T-helper 1 cell (primary cell): ENCODE results near the gene CSNK1D.

Experiments used
- DNase-seq, 5 donors: peaks; one replicate each; pipeline ENCODE4 v3.0.0-alpha.2; 2012 to 2020
- total RNA-seq, 4 donors: gene quantifications; one replicate each; lab custom pipeline; 2026; lab: John Stamatoyannopoulos, UW

The CSNK1D gene
- 92.6 to 115 (median 95.4) reads per million in 4 donors for total RNA-seq

GRCh38 chr17:82273327-82274133 is at the start of gene CSNK1D:
CSNK1D (minus strand) TSS chr17:82273700; CDS start chr17:82273381, 319 bp downstream.
- DNase-seq, result peak; percentile 85 to 90 (median 89)

GRCh38 chr17:82322526-82323453 is 49.3 kb upstream of the CSNK1D start:
- no peak for DNase-seq

DNA sequence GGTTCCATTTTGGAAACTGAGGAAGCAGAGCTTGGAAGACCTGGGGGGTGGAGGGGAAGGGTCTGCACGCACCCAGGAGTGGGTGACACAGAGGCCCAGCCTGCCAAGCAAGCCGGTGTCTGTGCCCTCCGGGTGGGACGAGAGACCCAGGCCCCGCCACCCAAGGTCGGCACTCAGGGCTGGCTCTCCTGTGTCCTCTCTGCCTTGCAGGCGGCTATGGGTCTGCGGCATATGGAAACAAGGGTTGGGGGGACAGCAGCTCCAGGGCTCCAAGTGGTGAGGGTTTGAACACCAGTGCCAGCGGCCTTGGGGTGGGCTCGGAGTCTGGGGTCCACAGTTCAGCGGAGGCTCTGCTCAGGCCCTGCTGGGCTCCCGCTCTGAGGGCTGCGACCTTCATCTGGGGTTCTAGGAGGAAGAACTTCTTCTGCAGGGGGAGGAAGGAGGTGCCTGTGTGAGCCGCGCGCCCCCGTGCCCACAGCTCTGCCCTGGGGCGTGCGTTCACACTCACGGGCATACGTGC is 48.5 kb upstream of the CSNK1D start:
- DNase-seq, result no peak

DNA sequence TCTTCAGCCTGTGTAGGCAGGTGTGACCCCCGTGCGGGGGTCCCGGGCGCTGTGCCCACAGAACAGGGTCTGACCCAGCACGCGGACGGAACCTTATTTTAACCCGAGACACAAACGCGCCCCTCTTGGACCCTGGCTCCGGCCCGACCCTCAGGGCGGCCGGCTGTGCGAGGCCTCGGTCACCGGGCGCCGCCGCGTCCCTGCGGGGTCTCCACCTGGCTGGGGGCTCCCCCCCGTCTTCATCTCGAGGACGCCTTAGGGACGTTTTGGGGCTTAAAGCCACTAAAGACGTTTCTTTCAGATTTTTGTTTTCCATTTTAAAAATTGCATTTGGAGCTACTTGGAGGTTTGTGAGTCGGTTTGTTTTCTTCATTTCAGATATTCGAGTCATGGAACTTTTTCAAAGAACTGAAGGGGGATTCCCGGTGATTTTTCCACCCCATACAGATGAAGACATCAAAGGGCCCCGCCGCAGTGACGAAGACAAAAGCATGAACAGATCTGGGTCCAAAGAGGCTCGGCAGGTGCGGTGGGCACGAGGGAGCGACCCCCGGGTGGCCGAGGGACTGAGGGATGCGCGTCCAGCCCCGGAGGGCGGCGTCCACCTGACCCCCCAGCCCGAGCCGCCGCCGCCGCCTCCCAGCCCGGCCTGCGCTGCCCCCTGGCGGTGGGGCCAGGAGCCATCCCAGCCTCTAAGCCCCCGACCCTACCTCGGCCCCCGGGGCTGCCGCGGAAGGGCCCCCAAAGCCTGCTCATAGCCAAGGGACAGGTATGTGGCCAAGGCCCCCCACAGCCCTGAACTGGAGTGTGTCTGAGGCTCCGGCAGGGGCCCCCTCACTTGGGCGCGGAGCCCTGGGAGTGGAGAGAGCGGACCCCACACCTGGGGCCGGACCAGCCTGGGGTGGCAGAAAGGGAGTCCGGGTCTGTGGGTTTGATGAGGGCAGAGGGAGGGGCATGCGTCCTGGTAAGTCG is 47.7 kb upstream of the CSNK1D start:
- peak; percentile 53 to 74 (median 70) for DNase-seq

DNA sequence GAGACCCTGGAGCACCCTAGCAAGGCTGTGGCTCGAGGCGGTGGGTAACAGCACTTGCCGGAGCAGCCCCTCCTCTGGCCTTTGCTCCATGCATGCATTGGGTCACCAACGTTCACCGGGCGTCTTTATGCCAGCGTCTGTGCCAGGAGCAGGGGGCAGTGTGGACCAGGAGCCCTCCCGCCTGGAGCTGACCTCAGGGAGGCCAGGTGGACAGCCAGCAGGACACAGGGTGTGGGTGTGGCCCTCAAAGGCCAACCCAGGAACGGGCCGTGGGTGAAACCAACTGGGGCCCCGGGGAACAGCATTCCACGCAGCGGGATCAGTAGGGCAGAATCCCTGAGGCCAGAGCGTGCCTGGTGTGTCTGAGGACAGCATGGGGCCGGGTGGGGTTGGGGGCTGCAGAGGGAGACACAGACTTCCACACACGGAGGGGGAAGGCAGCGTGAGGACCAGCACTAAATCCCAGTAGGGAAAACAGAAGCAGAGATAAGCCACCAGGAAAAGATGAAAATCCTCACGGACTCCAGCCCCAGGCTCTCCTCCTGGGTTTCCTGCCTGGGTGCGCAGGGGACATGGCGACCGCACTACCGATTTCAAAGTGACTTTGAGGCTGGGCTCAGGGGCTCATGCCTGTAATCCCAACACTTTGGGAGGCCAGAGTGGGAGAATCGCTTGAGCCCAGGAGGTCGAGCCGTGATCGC is 46.8 kb upstream of the CSNK1D start:
- no peak for DNase-seq

DNA sequence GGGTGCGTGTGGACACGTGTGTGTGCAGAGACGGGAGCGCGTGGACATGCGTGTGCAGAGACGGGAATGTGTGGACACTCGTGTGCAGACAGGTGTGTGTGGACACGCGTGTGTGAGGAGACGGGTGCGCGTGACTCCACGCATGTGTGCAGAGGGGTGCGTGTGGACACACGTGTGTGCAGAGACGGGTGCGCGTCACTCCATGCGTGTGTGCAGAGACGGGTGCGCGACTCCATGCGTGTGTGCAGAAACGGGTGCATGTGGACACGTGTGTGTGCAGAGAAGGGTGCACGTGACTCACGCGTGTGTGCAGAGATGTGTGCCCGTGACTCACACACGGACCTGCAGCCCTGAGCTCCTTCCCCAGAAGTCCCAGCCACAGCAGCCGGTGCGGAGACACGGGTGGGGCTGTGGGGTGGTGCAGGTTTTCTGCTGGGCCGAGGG is 46.1 kb upstream of the CSNK1D start:
- no peak for DNase-seq

GRCh38 chr17:82318772-82319606 is 45.5 kb upstream of the CSNK1D start:
- peak in 1 of 5 donors; percentile 2 for DNase-seq

GRCh38 chr17:82318169-82318498 is 44.6 kb upstream of the CSNK1D start:
- no peak for DNase-seq

- peak; percentile 39 to 70 (median 51) for DNase-seq
These were observed 44.1 kb upstream of the CSNK1D start, which contains the start of gene CD7 for GRCh38 chr17:82317394-82318168. CD7 (minus strand) TSS chr17:82317608; CDS start chr17:82317495, 113 bp downstream.

DNA sequence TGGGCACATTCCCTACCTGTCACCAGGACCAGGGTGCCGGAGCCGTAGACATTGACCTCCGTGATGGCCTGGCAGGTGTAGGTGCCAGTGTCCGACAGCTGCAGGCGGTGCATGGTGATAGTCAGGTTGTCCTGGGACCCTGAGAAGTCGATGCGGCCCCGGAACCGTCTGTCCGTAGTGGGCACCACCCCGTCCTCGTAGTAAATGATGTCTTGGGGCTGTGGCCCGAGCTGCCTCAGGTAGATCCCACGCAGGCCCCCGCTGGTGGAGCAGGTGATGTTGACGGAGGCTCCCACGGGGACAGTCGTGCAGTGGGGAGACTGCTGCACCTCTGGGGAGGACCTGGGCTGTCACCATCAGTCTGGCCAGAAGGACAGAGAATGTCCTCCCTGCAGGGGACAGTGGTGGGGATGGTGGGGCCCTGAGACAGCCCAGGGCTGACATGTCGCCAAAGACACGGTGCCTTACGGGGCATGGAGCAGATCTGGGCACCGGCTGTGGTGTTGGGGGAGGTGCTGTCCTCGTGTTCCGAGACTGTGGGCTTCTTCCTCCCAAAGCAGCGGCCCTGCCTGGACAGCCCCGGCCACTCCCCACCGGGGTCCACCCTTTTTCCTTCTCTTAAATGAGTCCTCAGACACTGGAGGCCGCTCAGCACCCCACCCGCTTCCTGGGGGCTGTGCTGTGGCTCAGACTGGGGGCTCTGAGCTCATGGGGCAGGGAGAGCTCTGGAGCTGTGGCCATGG is 43.3 kb upstream of the CSNK1D start:
- peak in 1 of 5 donors; percentile 4 for DNase-seq

DNA sequence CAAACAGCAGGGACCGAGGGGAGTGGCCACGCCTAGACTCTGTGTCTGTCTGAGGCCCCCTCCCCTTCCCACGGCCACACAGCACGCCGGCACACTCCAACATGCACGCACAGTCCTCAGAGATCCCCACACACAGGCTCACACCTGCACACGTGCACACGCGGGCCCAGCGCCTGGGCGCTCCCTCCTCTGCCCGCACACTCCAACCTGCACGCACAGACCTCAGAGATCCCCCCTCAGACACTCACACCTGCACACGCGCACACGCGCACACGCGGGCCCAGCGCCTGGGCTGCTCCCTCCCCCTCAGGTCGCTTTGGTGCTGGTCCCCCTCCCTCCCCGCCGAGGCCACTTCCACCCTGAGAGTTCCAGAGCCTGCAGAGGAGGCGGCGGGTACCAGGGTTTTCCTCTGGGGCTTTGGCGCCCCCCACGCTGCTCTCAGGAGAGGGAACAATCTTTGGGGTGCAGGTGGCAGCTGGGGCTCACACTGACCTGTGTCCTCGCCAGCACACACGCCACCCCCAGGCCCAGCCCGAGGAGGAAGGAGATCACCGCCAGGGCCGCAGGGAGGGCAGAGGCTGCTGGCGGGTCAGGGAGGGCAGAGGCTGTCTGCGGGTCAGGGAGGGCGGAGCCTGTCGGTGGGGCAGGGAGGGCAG is 42.3 kb upstream of the CSNK1D start:
- peak in 2 of 5 donors; percentile 41 to 45 for DNase-seq

- DNase-seq, result no peak
These were observed 41.5 kb upstream of the CSNK1D start for GRCh38 chr17:82314727-82315605.

GRCh38 chr17:82314012-82314726 is 40.7 kb upstream of the CSNK1D start:
- peak in 1 of 5 donors; percentile 4 for DNase-seq

- DNase-seq, result no peak
These were observed 39.9 kb upstream of the CSNK1D start for GRCh38 chr17:82313195-82314011.

DNA sequence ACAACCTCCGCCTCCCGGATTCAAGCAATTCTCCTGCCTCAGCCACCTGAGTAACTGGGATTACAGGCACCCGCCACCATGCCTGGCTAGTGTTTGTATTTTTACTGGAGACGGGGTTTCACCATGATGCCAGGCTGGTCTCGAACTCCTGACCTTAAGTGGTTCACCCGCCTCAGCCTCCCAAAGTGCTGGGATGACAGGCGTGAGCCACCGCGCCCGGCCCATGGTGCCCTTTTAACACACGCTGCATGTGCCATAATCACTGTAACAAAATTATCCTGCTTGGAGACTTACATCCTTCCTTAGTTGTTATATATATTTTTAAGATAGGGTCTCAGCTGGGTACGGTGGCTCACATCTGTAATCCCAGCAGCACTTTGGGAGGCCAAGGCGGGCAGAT is 38.5 kb upstream of the CSNK1D start:
- DNase-seq, result no peak
